ENCODE data around the gene EDN3.

- TF ChIP-seq RAD21 (conservative IDR thresholded peaks at IDR 0.05) (no peak), REST (IDR thresholded peaks at IDR 0.05; ENCODE audit: borderline replicate concordance) (no peak), EP300 (conservative IDR thresholded peaks at IDR 0.05; ENCODE audit: poor library complexity, severe bottlenecking) (no peak), EZH2 (IDR thresholded peaks at IDR 0.05; ENCODE audit: borderline replicate concordance, insufficient read depth, low read length, poor library complexity, severe bottlenecking) (no peak), POLR2AphosphoS5 (IDR thresholded peaks at IDR 0.05) (no peak), TAF1 (IDR thresholded peaks at IDR 0.05; ENCODE audit: low read depth) (no peak)
- TF ChIP-seq, protein P1, sequence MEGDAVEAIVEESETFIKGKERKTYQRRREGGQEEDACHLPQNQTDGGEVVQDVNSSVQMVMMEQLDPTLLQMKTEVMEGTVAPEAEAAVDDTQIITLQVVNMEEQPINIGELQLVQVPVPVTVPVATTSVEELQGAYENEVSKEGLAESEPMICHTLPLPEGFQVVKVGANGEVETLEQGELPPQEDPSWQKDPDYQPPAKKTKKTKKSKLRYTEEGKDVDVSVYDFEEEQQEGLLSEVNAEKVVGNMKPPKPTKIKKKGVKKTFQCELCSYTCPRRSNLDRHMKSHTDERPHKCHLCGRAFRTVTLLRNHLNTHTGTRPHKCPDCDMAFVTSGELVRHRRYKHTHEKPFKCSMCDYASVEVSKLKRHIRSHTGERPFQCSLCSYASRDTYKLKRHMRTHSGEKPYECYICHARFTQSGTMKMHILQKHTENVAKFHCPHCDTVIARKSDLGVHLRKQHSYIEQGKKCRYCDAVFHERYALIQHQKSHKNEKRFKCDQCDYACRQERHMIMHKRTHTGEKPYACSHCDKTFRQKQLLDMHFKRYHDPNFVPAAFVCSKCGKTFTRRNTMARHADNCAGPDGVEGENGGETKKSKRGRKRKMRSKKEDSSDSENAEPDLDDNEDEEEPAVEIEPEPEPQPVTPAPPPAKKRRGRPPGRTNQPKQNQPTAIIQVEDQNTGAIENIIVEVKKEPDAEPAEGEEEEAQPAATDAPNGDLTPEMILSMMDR (IDR thresholded peaks at IDR 0.05; ENCODE audit: poor library complexity, severe bottlenecking): no peak
These were observed 30.9 kb upstream of the EDN3 start for GRCh38 chr20:59269411-59270025.
